Measurements from ENCODE around the gene TMEM132A.

Gene TMEM132A

DNA sequence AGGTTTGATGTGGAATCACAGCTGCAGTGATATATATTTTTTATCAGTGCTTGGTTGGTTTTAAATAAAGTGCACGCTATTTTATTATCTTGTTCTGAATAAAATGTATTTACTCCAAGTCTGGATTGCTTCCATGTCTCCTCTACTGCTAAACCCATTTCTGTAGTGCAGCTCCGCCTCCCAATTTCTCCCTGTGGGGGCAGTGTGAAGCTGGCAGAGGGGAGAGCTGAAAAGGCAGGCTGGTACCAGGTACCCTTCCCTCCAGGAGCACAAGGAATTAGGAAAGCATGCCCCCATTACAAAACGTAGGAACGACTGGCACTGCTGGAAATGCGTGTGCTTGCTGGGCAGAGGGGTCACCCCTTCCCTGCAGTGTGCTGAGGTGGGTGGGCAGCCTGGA, 934 bp upstream of the TMEM132A start:
- DNase-seq (ENCODE audit: low read depth), result no peak

- DNase-seq (ENCODE audit: low read depth), result no peak
These were observed 505 bp upstream of the TMEM132A start for GRCh38 chr11:60923800-60924109.

GRCh38 chr11:60924906-60925853, 920 bp downstream of the TMEM132A start:
- DNase-seq (ENCODE audit: low read depth), result no peak

DNA sequence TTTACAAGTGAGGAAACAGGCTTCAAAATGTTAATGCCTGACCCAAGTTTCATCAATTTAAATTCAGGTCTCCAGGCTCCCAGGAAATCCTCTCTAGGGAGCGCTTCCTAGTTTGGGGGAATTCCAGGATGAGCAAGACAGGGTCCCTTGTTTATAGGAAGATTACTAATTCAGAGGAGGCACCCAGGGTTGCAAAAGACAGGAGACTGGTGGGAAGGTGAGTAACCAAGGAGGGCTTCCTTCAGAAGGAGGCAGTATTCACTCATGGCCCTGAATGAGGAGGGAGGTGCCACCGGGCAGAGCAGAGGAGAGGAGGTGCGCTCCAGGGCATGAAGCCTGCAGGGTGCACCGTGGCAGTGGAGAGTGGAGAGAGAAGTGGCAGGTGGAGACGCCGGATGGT, 1.6 kb downstream of the TMEM132A start:
- no peak for DNase-seq (ENCODE audit: low read depth)

DNA sequence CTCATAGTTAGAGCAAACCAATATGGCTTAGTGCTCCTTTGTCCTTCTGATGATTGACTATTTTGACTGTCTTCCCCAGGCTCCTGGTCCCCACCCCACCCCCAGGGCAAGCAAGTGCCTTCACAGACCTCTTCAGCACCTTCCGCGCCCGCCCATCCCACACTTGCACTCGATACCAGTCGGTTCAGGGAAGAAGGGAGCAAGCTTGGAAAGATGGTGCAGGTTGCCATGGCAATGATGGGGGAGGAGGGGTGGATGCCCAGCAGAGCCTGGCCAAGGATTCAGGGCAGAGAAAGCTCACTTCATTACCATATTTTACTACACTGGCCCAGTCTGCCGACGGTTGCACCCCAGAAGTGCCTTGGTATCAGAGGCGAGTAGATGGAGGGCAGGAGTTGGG, 2.2 kb downstream of the TMEM132A start:
- DNase-seq (ENCODE audit: low read depth), result no peak

- no peak for DNase-seq (ENCODE audit: low read depth)
These were observed 2.9 kb downstream of the TMEM132A start for GRCh38 chr11:60927061-60927592.

DNA sequence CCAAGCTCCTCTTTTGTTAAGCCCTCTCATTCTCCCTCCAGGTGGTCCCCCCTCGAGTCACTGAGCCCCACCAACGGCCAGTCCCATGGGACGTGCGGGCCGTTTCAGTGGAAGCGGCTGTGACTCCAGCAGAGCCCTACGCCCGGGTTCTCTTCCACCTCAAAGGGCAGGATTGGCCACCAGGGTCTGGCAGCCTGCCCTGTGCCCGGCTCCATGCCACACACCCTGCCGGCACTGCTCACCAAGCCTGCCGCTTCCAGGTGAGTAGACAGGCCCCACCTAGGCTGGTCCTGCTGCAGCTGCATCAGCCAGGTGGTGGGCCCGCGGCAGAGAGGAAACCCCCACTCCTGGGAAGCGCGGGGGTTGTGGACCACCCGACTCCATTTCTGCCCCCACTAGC, 3.3 kb downstream of the TMEM132A start:
- no peak for DNase-seq (ENCODE audit: low read depth)

DNA sequence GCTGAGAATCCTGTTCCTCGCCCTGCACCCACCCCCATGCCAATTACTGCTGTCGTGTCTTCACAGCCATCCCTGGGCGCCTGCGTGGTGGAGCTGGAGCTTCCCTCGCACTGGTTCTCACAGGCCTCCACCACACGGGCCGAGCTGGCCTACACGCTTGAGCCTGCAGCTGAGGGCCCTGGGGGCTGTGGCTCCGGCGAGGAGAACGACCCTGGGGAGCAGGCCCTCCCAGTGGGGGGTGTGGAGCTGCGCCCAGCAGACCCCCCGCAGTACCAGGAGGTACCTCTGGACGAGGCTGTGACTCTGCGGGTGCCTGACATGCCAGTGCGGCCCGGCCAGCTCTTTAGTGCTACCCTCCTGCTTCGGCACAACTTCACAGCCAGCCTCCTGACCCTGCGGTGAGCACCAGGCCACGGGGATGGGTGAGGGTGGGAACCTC, 4.3 kb downstream of the TMEM132A start:
- no peak for DNase-seq (ENCODE audit: low read depth)

DNA sequence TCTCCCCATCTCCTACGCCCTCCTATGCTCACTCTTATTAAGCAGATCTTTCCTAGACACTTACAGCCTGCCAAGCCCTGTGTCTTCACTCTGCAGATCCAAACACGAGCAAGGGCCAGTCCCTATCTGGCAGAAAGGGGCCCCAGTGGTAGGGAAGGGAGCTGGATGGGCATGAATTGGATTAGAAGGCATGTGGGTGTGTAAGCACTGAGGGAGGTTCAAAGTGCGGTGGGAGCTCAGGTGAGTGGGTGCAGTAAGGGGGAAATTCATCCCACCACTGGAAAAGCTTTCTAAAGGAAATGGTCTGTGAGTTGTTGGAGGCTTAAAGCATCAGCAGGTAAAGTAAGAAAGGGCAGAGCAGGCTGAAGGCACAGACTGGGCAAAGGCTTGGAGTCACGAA, 5.5 kb downstream of the TMEM132A start:
- no peak for DNase-seq (ENCODE audit: low read depth)

- DNase-seq (ENCODE audit: low read depth), result no peak
These were observed 6.1 kb downstream of the TMEM132A start for GRCh38 chr11:60930394-60930793.

DNA sequence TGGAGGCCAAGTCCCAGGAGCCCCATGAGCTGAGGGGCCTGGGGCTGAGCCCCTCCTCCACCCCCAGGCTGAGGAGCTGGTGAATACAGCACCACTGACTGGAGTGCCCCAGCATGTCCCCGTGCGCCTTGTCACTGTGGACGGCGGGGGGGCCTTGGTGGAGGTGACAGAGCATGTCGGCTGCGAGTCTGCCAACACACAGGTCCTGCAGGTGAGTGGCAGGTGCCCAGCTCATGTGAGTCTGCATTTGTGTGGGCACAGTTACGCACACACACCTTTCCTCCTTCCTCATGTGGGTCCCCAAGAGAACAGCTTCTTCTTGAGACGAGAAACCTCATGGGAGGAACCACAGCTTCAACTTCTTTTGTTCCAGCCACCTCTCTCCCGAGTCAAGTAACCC, 7.7 kb downstream of the TMEM132A start:
- DNase-seq (ENCODE audit: low read depth), result no peak

DNA sequence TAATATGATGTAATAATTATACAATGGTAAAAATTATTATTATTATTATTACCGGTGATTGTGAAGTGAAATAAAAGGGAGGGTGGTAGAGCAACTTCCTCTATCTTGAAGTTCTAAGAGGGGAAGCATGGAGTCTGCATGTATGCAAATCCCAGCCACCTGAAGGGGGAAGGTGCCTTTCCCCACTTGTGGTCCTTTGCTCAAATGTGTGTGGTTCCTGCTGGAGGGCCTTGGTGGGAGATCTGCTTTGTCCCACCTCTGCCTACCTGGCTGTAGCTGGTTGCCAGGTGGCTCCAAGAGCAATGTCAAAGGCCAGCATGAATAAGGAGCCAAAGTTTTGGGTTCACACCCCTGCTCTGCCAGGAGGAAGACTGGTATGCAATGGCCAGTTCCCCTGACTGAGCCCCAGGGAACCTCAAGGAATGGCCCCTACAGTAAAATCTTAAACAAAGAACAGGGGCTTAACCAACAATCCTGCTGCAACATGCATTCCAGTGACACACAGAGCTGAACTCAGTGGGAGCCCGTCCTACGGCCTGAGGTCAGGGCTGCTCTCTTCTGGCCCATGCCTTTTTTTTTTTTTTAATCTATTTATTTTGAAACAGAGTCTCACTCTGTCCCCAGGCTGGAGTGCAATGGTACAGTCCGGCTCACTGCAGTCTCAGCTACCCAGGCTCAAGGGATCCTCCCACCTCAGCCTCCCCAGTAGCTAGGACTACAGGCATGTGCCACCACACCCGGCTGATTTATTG, 8.5 kb downstream of the TMEM132A start:
- no peak for DNase-seq (ENCODE audit: low read depth)

- DNase-seq (ENCODE audit: low read depth), result no peak
These were observed 9.3 kb downstream of the TMEM132A start for GRCh38 chr11:60933416-60934123.

GRCh38 chr11:60934124-60934789, 10.0 kb downstream of the TMEM132A start:
- no peak for DNase-seq (ENCODE audit: low read depth)

GRCh38 chr11:60934790-60935605, 10.7 kb downstream of the TMEM132A start:
- DNase-seq (ENCODE audit: low read depth), result no peak

- no peak for DNase-seq (ENCODE audit: low read depth)
These were observed 11.6 kb downstream of the TMEM132A start for GRCh38 chr11:60935676-60936442.

DNA sequence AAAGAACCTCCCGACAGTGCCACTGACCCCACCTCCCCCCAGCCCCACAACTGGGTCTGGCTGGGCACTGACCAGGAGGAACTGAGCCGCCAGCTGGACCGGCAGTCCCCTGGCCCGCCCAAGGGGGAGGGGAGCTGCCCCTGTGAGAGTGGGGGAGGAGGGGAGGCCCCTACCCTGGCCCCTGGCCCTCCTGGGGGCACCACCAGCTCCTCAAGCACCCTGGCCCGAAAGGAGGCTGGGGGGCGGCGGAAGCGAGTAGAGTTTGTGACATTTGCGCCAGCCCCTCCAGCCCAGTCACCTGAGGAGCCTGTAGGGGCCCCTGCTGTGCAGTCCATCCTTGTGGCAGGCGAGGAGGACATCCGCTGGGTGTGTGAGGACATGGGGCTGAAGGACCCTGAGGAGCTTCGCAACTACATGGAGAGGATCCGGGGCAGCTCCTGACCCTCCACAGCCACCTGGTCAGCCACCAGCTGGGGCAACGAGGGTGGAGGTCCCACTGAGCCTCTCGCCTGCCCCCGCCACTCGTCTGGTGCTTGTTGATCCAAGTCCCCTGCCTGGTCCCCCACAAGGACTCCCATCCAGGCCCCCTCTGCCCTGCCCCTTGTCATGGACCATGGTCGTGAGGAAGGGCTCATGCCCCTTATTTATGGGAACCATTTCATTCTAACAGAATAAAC, 12.3 kb downstream of the TMEM132A start:
- DNase-seq (ENCODE audit: low read depth), result no peak

- DNase-seq (ENCODE audit: low read depth), result no peak
These were observed 12.9 kb downstream of the TMEM132A start for GRCh38 chr11:60937144-60937527.

DNA sequence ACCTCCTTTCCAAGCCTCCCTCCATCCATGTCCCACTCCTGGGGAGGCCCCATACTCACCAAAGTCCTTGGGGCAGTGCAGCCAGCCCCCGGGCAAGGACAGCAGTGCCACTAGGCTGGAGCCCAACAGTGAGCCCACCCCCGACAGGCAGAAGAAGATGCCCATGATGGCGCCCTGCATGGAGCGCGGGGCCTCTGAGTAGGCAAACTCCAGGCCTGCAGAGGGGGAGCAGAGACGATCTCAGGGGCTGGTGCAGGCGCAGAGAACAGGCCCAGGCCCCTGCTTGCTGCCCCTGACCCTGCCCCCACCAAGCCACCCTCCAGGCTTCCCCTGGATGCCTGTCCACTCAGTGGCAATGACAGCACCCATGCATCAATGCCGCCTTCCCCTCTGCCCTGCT, 13.6 kb downstream of the TMEM132A start:
- no peak for DNase-seq (ENCODE audit: low read depth)

GRCh38 chr11:60938500-60938899, 14.2 kb downstream of the TMEM132A start:
- DNase-seq (ENCODE audit: low read depth), result no peak
